Coronary artery (tissue), 2 donors: Measurements from ENCODE around the gene DEPDC1B.
"Not testable (repeated sequence)": the region's sequence is repeated elsewhere in the genome, so short reads cannot be mapped to it uniquely, and the experiment has no call there.

Experiments
- DNase-seq: peaks from one replicate; pipeline ENCODE4 v3.0.0-alpha.2; 2017; ENCODE audit warnings: low spot score
- H3K27ac ChIP-seq, 2 donors: fragments of 200-600 bp; sonication (generic); one replicate each; pipeline ENCODE4 v1.5.1; 2016 to 2019
- H3K4me3 ChIP-seq: fragments of 200-600 bp; sonication (generic); 2 replicates; pipeline ENCODE4 v1.5.1; 2016; ENCODE audit warnings: mild to moderate bottlenecking, moderate library complexity
- CTCF ChIP-seq: fragments of 200-600 bp; sonication (generic); IDR thresholded peaks from one replicate; pipeline ENCODE4 v1.5.1; 2019; ENCODE audit warnings: antibody characterized with exemption

Gene DEPDC1B

GRCh38 chr5:60727033-60727679 lies 27.2 kb upstream of the DEPDC1B start:
- Histone ChIP-seq H3K4me3 (no peak overlapping the region), H3K27ac (no peak overlapping the region)
- DNase-seq = no peak
- TF ChIP-seq CTCF = no peak

- Histone ChIP-seq H3K4me3 (no peak overlapping the region), H3K27ac (no peak overlapping the region)
- DNase-seq = no peak
- TF ChIP-seq CTCF = no peak
These were observed 24.2 kb upstream of the DEPDC1B start for GRCh38 chr5:60724126-60724525.

- DNase-seq = no peak
- H3K27ac ChIP-seq = no peak overlapping the region
- no peak overlapping the region for H3K4me3 ChIP-seq
- TF ChIP-seq CTCF = no peak
These were observed 22.4 kb upstream of the DEPDC1B start for GRCh38 chr5:60722416-60722815.

- TF ChIP-seq CTCF = no peak
- H3K27ac ChIP-seq = no peak overlapping the region
- no peak overlapping the region for H3K4me3 ChIP-seq
- no peak for DNase-seq
These were observed 19.4 kb upstream of the DEPDC1B start for GRCh38 chr5:60719329-60719728.

GRCh38 chr5:60718166-60718892 lies 18.4 kb upstream of the DEPDC1B start:
- no peak overlapping the region for H3K4me3 ChIP-seq
- TF ChIP-seq CTCF = no peak
- H3K27ac ChIP-seq = no peak overlapping the region
- DNase-seq = no peak

GRCh38 chr5:60715201-60715928 lies 15.4 kb upstream of the DEPDC1B start:
- not testable (repeated sequence) for H3K4me3 ChIP-seq, H3K27ac ChIP-seq, DNase-seq

- DNase-seq = no peak
- TF ChIP-seq CTCF = no peak
- Histone ChIP-seq H3K4me3 (no peak overlapping the region), H3K27ac (no peak overlapping the region)
These were observed 13.0 kb upstream of the DEPDC1B start for GRCh38 chr5:60712950-60713349.

GRCh38 chr5:60711892-60712291 lies 11.9 kb upstream of the DEPDC1B start:
- DNase-seq, H3K27ac ChIP-seq, H3K4me3 ChIP-seq: not testable (repeated sequence)
